Fibroblast of lung (primary cell): Measurements from ENCODE around the gene DCLRE1C.

Experiments
- EZH2 ChIP-seq: IDR thresholded peaks from 2 replicates; pipeline ENCODE4 v1.5.1; 2012; ENCODE audit warnings: low read length, control low read depth, mild to moderate bottlenecking; ENCODE audit errors: missing control alignments
- TF ChIP-seq, protein P1 (sequence below), 2 donors: IDR thresholded peaks in 1 of 2; conservative IDR thresholded peaks in 1 of 2; 1 replicate in 1 of 2; 2 replicates in 1 of 2; pipeline ENCODE4 v1.5.1; 2011 to 2012; ENCODE audit warnings: low read length in 2 of 2, control low read depth in 1 of 2, inconsistent platforms in 1 of 2, low read depth in 1 of 2, mild to moderate bottlenecking in 1 of 2

DNA sequence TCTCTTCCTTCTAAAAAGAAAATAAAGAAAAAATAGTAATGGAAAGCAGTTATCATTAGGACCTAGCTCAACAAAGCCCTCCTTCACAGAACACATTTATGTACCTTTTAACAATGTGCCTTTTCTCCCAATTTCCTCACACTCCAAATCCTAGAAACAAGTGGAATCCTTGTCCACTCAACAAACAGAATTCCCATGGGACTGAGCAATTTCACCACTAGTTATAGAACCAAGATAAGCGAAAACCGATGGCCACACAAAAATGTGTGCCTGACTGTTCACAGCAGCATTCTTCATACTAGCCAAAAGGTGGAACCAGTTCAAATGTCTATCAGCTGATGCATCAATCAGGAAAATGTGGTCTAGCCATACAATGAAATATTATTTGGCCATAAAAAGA, 17.3 kb downstream of the DCLRE1C start:
- TF ChIP-seq, protein P1, sequence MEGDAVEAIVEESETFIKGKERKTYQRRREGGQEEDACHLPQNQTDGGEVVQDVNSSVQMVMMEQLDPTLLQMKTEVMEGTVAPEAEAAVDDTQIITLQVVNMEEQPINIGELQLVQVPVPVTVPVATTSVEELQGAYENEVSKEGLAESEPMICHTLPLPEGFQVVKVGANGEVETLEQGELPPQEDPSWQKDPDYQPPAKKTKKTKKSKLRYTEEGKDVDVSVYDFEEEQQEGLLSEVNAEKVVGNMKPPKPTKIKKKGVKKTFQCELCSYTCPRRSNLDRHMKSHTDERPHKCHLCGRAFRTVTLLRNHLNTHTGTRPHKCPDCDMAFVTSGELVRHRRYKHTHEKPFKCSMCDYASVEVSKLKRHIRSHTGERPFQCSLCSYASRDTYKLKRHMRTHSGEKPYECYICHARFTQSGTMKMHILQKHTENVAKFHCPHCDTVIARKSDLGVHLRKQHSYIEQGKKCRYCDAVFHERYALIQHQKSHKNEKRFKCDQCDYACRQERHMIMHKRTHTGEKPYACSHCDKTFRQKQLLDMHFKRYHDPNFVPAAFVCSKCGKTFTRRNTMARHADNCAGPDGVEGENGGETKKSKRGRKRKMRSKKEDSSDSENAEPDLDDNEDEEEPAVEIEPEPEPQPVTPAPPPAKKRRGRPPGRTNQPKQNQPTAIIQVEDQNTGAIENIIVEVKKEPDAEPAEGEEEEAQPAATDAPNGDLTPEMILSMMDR (conservative IDR thresholded peaks at IDR 0.05 in 1 of 2, IDR thresholded peaks at IDR 0.05 in 1 of 2; ENCODE audit: low read depth in 1 of 2, low read length in 2 of 2): no peak
- no peak for TF ChIP-seq EZH2
